Duodenal mucosa (tissue), 2 donors: ENCODE measurements around the gene AFTPH.
A peak's percentile ranks its signal among the peaks of the same experiment; 100 is the strongest.

Source experiments
- H3K27ac ChIP-seq: one replicate; pipeline ENCODE4 v1.7.0; 2013; ENCODE audit warnings: low read depth, low read length
- H3K27me3 ChIP-seq, 2 donors: one replicate each; pipeline ENCODE4 v1.7.0; 2013; ENCODE audit warnings: low read length in 2 of 2, control low read depth in 1 of 2; ENCODE audit not compliant: insufficient read depth in 2 of 2, control insufficient read depth in 1 of 2
- H3K36me3 ChIP-seq, 2 donors: one replicate each; pipeline ENCODE4 v1.7.0; 2013; ENCODE audit warnings: low read length in 2 of 2, control low read depth in 1 of 2; ENCODE audit not compliant: insufficient read depth in 2 of 2, control insufficient read depth in 1 of 2
- H3K4me1 ChIP-seq, 2 donors: one replicate each; pipeline ENCODE4 v1.7.0; 2013; ENCODE audit warnings: low read length in 2 of 2, control low read depth in 1 of 2; ENCODE audit not compliant: insufficient read depth in 2 of 2, control insufficient read depth in 1 of 2
- H3K4me3 ChIP-seq, 2 donors: one replicate each; pipeline ENCODE4 v1.7.0; 2013; ENCODE audit warnings: low read length in 2 of 2, low read depth in 1 of 2
- H3K9ac ChIP-seq, 2 donors: one replicate each; pipeline ENCODE4 v1.7.0; 2013; ENCODE audit warnings: low read length in 2 of 2, low read depth in 1 of 2
- H3K9me3 ChIP-seq, 2 donors: one replicate each; pipeline ENCODE4 v1.7.0; 2013; ENCODE audit warnings: low read length in 2 of 2, control low read depth in 1 of 2; ENCODE audit not compliant: control insufficient read depth in 1 of 2

AFTPH gene

GRCh38 chr2:64599469-64599868 is 75.3 kb downstream of the AFTPH start:
- Histone ChIP-seq H3K9ac (no peak overlapping the region), H3K4me3 (no peak overlapping the region), H3K36me3 (no peaks in the 10 kb centered on the region), H3K9me3 (no peaks in the 10 kb centered on the region), H3K4me1 (peaks cover 34 to 38% of the 10 kb centered on the region in 2 donors), H3K27ac (no peak overlapping the region), H3K27me3 (no peaks in the 10 kb centered on the region)

GRCh38 chr2:64601034-64601754 is 77.1 kb downstream of the AFTPH start:
- H3K9ac ChIP-seq, result no peak overlapping the region
- H3K27ac ChIP-seq, result peak overlapping the region; percentile 8
- H3K9me3 ChIP-seq, result no peaks in the 10 kb centered on the region
- no peak overlapping the region for H3K4me3 ChIP-seq
- no peaks in the 10 kb centered on the region for H3K36me3 ChIP-seq
- H3K4me1 ChIP-seq, result peaks cover 29 to 31% of the 10 kb centered on the region in 2 donors
- H3K27me3 ChIP-seq, result no peaks in the 10 kb centered on the region

DNA sequence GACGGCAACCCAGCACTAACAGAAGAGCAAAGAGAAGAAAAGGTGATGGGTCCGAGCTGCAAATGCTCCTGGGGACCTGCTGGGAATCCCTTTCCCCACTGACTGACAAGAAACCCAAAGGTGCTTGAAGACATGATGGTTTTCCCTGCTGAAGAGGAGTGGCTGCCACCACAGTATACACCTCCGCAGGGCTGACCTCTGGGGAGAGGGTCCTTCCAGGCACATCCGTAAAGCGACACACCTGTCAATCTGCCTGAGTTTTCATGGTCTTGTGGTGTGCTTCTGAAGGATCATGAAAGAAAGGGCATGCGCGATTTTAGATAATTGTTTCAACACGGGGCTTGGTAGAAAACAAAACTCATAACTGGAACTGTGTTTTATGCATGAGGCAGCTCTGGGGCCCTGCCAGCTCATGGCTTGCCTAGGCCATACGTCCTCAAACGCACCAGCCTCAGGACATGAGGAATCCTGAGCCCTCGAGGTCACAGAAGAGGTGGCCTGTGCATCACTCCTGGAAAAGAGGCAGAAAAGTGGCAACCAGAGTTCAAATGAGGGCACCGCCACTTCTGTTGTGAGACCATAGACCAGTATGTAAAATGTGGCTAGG is 77.8 kb downstream of the AFTPH start:
- H3K4me3 ChIP-seq, result no peak overlapping the region
- no peak overlapping the region for H3K9ac ChIP-seq
- H3K4me1 ChIP-seq, result peaks cover 33 to 37% of the 10 kb centered on the region in 2 donors
- no peaks in the 10 kb centered on the region for H3K9me3 ChIP-seq
- H3K27ac ChIP-seq, result no peak overlapping the region
- H3K36me3 ChIP-seq, result no peaks in the 10 kb centered on the region
- H3K27me3 ChIP-seq, result no peaks in the 10 kb centered on the region

DNA sequence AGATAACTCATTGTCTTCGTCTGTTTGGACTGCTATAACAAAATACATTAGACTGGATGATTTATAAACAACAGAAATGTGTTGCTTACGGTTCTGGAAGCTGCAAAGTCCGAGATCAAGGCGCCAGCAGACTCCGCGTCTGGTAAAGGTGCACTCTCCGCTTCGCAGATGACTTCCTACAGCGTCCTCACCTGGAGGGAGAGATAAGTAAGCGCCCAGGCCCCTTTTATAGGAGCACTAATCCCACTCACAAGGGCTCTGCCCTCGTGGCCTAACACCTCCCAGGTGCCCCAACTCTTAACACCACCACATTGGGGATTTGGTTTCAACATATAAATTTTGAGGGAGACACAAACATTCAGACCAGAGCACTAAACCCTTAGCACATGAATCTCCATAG is 78.3 kb downstream of the AFTPH start:
- Histone ChIP-seq H3K36me3 (no peaks in the 10 kb centered on the region), H3K9ac (no peak overlapping the region), H3K9me3 (no peaks in the 10 kb centered on the region), H3K27me3 (no peaks in the 10 kb centered on the region), H3K4me1 (peaks cover 39 to 42% of the 10 kb centered on the region in 2 donors), H3K4me3 (no peak overlapping the region), H3K27ac (no peak overlapping the region)

GRCh38 chr2:64604155-64604554 is 80.0 kb downstream of the AFTPH start:
- Histone ChIP-seq H3K4me1 (peaks cover 48 to 53% of the 10 kb centered on the region in 2 donors), H3K36me3 (no peaks in the 10 kb centered on the region), H3K27me3 (no peaks in the 10 kb centered on the region), H3K9me3 (no peaks in the 10 kb centered on the region), H3K4me3 (no peak overlapping the region), H3K27ac (no peak overlapping the region), H3K9ac (no peak overlapping the region)

DNA sequence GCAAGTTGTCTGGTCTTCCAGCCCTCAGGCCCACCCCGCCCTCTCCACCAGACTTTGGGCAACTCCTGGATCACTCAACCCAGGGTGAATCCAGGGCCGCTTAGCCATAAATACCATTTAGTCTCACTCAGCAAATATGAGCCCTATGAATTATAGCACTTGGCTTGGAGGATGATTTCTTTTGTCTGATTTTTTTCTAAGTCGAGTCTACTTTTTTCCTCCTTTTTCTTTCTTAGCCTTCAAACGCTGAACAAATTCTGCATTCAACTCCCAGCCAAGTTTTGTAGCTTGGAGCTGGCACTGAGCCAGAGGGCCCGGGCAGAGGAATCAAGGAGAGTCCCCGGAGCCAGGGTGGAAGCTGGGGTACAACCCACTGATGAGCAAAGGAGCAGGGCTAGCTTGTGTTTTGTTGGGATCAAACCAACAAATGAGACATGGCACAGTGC is 80.9 kb downstream of the AFTPH start:
- H3K27me3 ChIP-seq, result no peaks in the 10 kb centered on the region
- no peak overlapping the region for H3K9ac ChIP-seq
- H3K4me1 ChIP-seq, result peaks cover 39 to 49% of the 10 kb centered on the region in 2 donors
- no peak overlapping the region for H3K4me3 ChIP-seq
- H3K36me3 ChIP-seq, result no peaks in the 10 kb centered on the region
- H3K9me3 ChIP-seq, result no peaks in the 10 kb centered on the region
- no peak overlapping the region for H3K27ac ChIP-seq

DNA sequence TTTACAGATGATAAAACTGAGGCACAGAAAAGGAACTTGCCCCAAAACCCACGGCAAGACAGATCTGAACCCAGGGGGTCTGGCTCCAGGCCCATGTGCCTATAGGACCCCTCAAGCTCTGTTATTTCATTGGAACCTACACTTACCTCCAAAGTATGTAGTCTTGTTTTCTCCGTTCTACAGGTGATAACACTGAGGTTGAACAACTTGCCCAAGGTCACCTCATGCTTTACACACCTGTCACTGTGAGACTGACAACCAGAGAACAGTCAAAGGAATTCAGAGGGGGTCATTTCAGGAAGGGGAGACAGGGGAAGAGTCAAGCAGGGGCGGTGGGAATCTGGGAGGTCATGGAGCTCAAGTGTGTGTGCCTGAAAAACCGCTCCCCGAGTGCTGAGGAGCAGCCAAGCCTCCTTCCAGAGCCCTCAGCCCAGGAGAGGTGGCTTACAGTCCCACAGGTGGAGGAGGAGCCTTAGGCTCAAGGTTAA is 81.9 kb downstream of the AFTPH start:
- H3K9me3 ChIP-seq, result no peaks in the 10 kb centered on the region
- peaks cover 37 to 42% of the 10 kb centered on the region in 2 donors for H3K4me1 ChIP-seq
- H3K27me3 ChIP-seq, result no peaks in the 10 kb centered on the region
- H3K4me3 ChIP-seq, result no peak overlapping the region
- H3K36me3 ChIP-seq, result no peaks in the 10 kb centered on the region
- no peak overlapping the region for H3K27ac ChIP-seq
- H3K9ac ChIP-seq, result peak overlapping the region in 1 of 2 donors; percentile 45

DNA sequence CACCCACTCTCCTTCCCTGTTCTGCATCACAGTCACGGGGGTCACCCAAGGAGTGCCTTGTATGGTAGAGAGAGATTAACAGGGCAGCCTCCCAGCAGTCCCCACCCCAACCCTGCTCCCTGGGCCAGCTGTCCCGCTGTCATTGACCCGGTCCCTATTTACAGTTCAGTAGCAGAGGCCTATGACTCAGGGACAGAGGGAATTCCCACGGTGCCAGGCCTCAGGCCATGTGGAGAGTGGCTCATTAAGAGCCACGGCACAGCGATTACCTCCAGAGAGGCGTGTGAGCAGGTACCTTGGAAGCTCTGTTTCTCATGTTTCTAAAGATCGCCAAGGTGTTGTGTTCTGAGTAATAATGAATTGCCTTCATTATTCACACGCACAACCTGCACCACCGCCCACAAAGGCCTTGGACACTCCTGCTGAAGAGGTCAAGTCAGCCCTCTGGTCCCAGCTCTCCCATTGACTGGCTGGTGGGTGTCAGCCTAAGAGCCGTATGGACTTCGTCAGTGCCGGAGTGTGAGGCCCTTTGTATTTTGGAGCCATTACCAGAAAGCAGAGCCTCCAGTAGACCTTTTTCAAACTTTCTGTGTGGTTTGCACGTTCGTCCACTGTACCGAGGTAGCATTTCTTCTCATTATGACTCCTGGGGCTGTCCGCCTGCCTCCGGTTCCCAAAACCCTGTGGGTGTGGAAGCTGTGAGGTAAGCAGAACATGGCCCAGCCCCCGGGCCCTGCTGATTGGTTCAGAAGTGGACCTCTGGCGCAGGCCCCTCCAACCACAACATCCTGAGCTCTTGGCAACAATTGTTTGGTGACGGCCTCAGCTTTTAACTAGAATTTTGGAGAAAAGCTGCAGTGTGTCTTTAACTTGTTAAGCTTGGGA is 82.6 kb downstream of the AFTPH start:
- peak overlapping the region; percentile 54 to 55 for H3K9ac ChIP-seq
- peak overlapping the region; percentile 40 to 57 for H3K4me3 ChIP-seq
- no peaks in the 10 kb centered on the region for H3K9me3 ChIP-seq
- H3K36me3 ChIP-seq, result no peaks in the 10 kb centered on the region
- H3K27ac ChIP-seq, result peak overlapping the region; percentile 48
- H3K4me1 ChIP-seq, result peaks cover 31 to 35% of the 10 kb centered on the region in 2 donors
- no peaks in the 10 kb centered on the region for H3K27me3 ChIP-seq

DNA sequence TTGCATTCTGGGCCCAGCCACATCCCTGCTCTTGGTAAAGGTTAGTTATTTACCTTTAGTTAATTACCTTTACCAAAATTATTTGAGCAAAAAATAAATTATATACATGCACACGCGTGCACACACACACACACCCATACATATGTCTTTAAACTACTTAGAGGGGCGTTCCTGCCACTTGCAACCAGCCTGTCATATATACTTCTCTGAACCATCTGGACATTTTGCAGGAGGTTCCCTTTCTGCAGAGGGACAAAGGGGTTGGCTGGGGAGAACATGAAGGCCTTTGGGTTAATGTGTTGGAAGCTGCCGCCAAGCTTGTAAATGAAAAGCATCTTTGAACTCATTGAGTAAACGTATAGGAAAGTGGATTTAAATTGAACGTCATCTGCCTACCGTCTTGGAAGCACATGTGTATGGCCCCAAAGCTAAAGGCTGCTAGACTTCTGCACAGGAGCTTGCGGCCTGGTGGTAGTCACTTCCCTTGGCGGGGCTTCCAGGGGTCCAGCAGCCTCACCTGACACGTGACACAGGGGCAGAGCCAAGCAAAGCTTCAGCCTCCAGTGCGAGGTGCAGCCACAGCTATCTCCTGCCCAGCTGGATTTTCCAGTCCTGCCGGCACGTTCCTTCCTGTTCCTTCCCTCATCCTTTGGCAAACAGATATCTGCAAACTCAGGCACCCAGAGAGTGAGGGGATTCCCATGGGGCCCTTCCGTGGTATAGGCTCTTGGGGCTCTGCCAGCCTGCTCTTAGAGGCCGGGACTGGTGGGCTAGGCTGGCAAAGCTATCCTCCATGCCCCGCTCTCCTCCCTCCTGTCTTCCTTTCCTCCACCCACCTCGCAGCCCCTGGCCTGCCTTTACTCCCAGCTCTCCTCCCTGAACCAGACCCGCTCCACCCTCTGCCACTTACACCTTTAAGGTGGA is 83.5 kb downstream of the AFTPH start:
- Histone ChIP-seq H3K27me3 (no peaks in the 10 kb centered on the region), H3K4me1 (peaks cover 31 to 34% of the 10 kb centered on the region in 2 donors), H3K27ac (no peak overlapping the region), H3K9me3 (no peaks in the 10 kb centered on the region), H3K9ac (no peak overlapping the region), H3K36me3 (no peaks in the 10 kb centered on the region), H3K4me3 (no peak overlapping the region)
